Psoas muscle (tissue), 8 donors: ENCODE results near the gene RETN. TPM values are rescaled to one million over a fixed set of nuclear protein-coding genes. Genes with fewer than 3 reads are reported as not detected.

Source experiments
- ATAC-seq, 4 donors: fragments of 200-7000 bp; cut with Tn5 transposase; one replicate each; pipeline ENCODE4 v1.9.1; 2020; ENCODE audit warnings: moderate library complexity in 3 of 4, mild to moderate bottlenecking in 2 of 4
- DNase-seq, 2 donors: peaks; one replicate each; pipeline ENCODE4 v3.0.0-alpha.2; 2020
- H3K27ac ChIP-seq: fragments of 200-600 bp; one replicate; pipeline ENCODE4 v1.8.0; 2022
- H3K27me3 ChIP-seq, 3 donors: fragments of 200-600 bp in 1 of 3; one replicate each; pipeline versions ENCODE4 v1.6.1 to v1.8.0; 2013 to 2022; ENCODE audit warnings: low read length in 2 of 3, mild to moderate bottlenecking in 2 of 3, moderate library complexity in 1 of 3; ENCODE audit not compliant: insufficient read depth in 3 of 3
- H3K36me3 ChIP-seq, 2 donors: fragments of 200-600 bp in 1 of 2; one replicate each; pipeline versions ENCODE4 v1.6.1 to v1.8.0; 2013 to 2022; ENCODE audit warnings: low read depth in 1 of 2, mild to moderate bottlenecking in 1 of 2, moderate library complexity in 1 of 2; ENCODE audit not compliant: insufficient read depth in 1 of 2
- H3K4me1 ChIP-seq: fragments of 200-600 bp; one replicate; pipeline ENCODE4 v1.8.0; 2022
- H3K4me3 ChIP-seq: fragments of 200-600 bp; one replicate; pipeline ENCODE4 v1.8.0; 2022; ENCODE audit warnings: mild to moderate bottlenecking
- H3K9me3 ChIP-seq: fragments of 200-600 bp; one replicate; pipeline ENCODE4 v1.8.0; 2022
- CTCF ChIP-seq: fragments of 200-600 bp; IDR thresholded peaks from one replicate; pipeline ENCODE4 v1.8.0; 2022; ENCODE audit warnings: antibody characterized with exemption
- WGBS, 3 donors: extraction: QIAGEN DNeasy Blood & Tissue Kit; methylation state at CpG; one replicate each; pipeline versions ENCODE4 v1.1.6 to v1.1.7; 2013; 5-methylcytosine and 5-hydroxymethylcytosine counted together
- intact Hi-C, 2 donors: fragments of 100-400 bp; cut with DNase I; formaldehyde crosslinking; loops; one replicate each; pipeline versions ENCODE4 v1.11.0 to v1.14.2; 2022
- polyA plus RNA-seq, 3 donors: library from polyadenylated mRNA; stranded (reverse); fragments of 200-250 nt; gene quantifications; one replicate each; pipeline ENCODE4 v1.2.3, GENCODE V29; 2013
- total RNA-seq, 4 donors: library from RNA; stranded (reverse); fragmentation: NEBNext Ultra II Directional in 2 of 4; extraction: Animal tissue kit (Norgen Biotek cat#: 25700) in 2 of 4; gene quantifications; one replicate each; pipeline versions ENCODE4 v1.2.1 to v1.2.4, GENCODE V29; 2021 to 2023
- donor health status: healthy with polysubstance abuse.
- donor health status: DM: no; HTN: no; CAD: no; lungs with moderate emphysema.
- donor health status: Bipolar disorder and iron deficiency.
- donor health status: healthy.
- donor health status: DM: yes; HTN: yes; CAD: no.
- donor health status: DM: no; HTN: no; CAD: no.
- donor health status: DM: no; HTN: no; CAD: no.
- donor health status: DM: yes; HTN: yes; CAD: no.

RETN gene
- total and polyA plus RNA-seq, 7 donors: 0.46 to 4.7 (median 0.57) TPM; not detected in 2

- intact Hi-C loops: no loop called here
- H3K36me3 ChIP-seq: no peaks in the 10 kb centered on the region
- no peaks in the 10 kb centered on the region for H3K4me1 ChIP-seq
- DNase-seq (no peak), ATAC-seq (no peak)
- H3K27ac ChIP-seq: no peak overlapping the region
- no peak for TF ChIP-seq CTCF
- 56 to 58% (median 57%) methylated on average over 15 of the region's 15 CpGs for WGBS, 3 donors
- H3K4me3 ChIP-seq: no peak overlapping the region
- H3K9me3 ChIP-seq: no peaks in the 10 kb centered on the region
- peaks cover 0 to 39% (median 9%) of the 10 kb centered on the region in 3 donors for H3K27me3 ChIP-seq
These were observed 30.9 kb downstream of the RETN start for GRCh38 chr19:7699417-7700401.

- Histone ChIP-seq H3K4me1 (no peaks in the 10 kb centered on the region), H3K4me3 (no peak overlapping the region), H3K9me3 (no peaks in the 10 kb centered on the region), H3K27me3 (peaks cover 0 to 39% (median 9%) of the 10 kb centered on the region in 3 donors), H3K36me3 (no peaks in the 10 kb centered on the region), H3K27ac (no peak overlapping the region)
- DNase-seq (no peak), ATAC-seq (no peak)
- TF ChIP-seq CTCF: no peak
- 83 to 91% (median 90%) methylated on average over 12 of the region's 12 CpGs for WGBS, 3 donors
- intact Hi-C loops: no loop called here
These were observed 32.3 kb downstream of the RETN start for GRCh38 chr19:7701049-7701653.

- H3K9me3 ChIP-seq: no peaks in the 10 kb centered on the region
- intact Hi-C loops: no loop called here
- no peaks in the 10 kb centered on the region for H3K36me3 ChIP-seq
- no peak for ATAC-seq
- H3K4me1 ChIP-seq: no peaks in the 10 kb centered on the region
- no peak for DNase-seq
- no peak within 1 kb of the TSS for H3K4me3 ChIP-seq
- peaks cover 0 to 35% (median 6%) of the 10 kb centered on the region in 3 donors for H3K27me3 ChIP-seq
- H3K27ac ChIP-seq: no peak within 1 kb of the TSS
- TF ChIP-seq CTCF: no peak
- 47 to 55% (median 50%) methylated on average over 20 of the region's 20 CpGs for WGBS, 3 donors
These were observed 33.0 kb downstream of the RETN start, which contains the start of gene FCER2 for GRCh38 chr19:7701654-7702457. Gene FCER2, minus strand, starts transcription at chr19:7702131. Its CDS starts 2,371 bp downstream, at chr19:7699760.

- WGBS, 3 donors: 41 to 57% (median 54%) methylated on average over 8 of the region's 8 CpGs
- Histone ChIP-seq H3K27ac (no peak overlapping the region), H3K4me3 (no peak overlapping the region), H3K36me3 (no peaks in the 10 kb centered on the region), H3K9me3 (no peaks in the 10 kb centered on the region), H3K27me3 (peaks cover 0 to 32% (median 4%) of the 10 kb centered on the region in 3 donors), H3K4me1 (no peaks in the 10 kb centered on the region)
- ATAC-seq: no peak
- intact Hi-C loops: no loop called here
- no peak for DNase-seq
- TF ChIP-seq CTCF: no peak
These were observed 34.5 kb downstream of the RETN start for GRCh38 chr19:7703332-7703731.
